Measurements from ENCODE around the gene SH3D19.

- TF ChIP-seq CTCF (IDR thresholded peaks at IDR 0.05; ENCODE audit: low read depth, low read length) (no peak), EZH2phosphoT487 (IDR thresholded peaks at IDR 0.05; ENCODE audit: low read depth) (no peak)
These were observed 74.7 kb downstream of the SH3D19 start for GRCh38 chr4:151250706-151251105.

All from OCI-LY3 (cell line).